Cardiac septum (tissue), 1 donor: Measurements from ENCODE around the gene LRAT. TPM values are rescaled to one million over a fixed set of nuclear protein-coding genes. Genes with fewer than 3 reads are reported as not detected.

Experiments
- DNase-seq: peaks from one replicate; pipeline ENCODE4 v3.0.0-alpha.2; 2020; ENCODE audit warnings: low spot score
- intact Hi-C: fragments of 100-400 bp; cut with DNase I; formaldehyde crosslinking; loops from one replicate; pipeline ENCODE4 v1.14.0; 2022
- total RNA-seq: library from RNA; stranded (reverse); fragmentation: NEBNext Ultra II Directional; extraction: Animal tissue kit (Norgen Biotek cat#: 25700); gene quantifications from one replicate; pipeline ENCODE4 v1.2.1, GENCODE V29; 2021
- donor health status: DM: no; HTN: no; CAD: no.

The LRAT gene
- total RNA-seq, 1 donor from 2014 or later = 0.16 TPM

GRCh38 chr4:154744341-154744926 lies 634 bp downstream of the LRAT start:
- intact Hi-C loops = no loop called here
- DNase-seq = no peak

- no peak for DNase-seq
- intact Hi-C loops = no loop called here
These were observed 13.9 kb downstream of the LRAT start for GRCh38 chr4:154757713-154758112.

GRCh38 chr4:154760895-154761294 lies 17.1 kb downstream of the LRAT start:
- intact Hi-C loops = no loop called here

GRCh38 chr4:154778264-154778663 lies 34.5 kb downstream of the LRAT start:
- DNase-seq = no peak
- intact Hi-C loops = no loop called here

More at GRCh38 chr4:154760895-154761294, 17.1 kb downstream of the LRAT start:
- DNase-seq = no peak

GRCh38 chr4:154779362-154779947 lies 35.7 kb downstream of the LRAT start:
- intact Hi-C loops = no loop called here
- DNase-seq = no peak

- no peak for DNase-seq
- intact Hi-C loops = no loop called here
These were observed 37.6 kb downstream of the LRAT start, which contains the start of gene RBM46 for GRCh38 chr4:154781126-154781982. Gene RBM46, plus strand, starts transcription at chr4:154781272. Its CDS starts 15,481 bp downstream, at chr4:154796753.

GRCh38 chr4:154781983-154782293 lies 38.1 kb downstream of the LRAT start:
- intact Hi-C loops = no loop called here
- no peak for DNase-seq

Other genes starting within 250 kb of the LRAT start
- 31.8 TPM for gene PLRG1, start 193.6 kb upstream of the LRAT start, total RNA-seq
- gene FGB, start 181.0 kb upstream of the LRAT start, total RNA-seq = not detected
- not detected for gene FGA, start 153.3 kb upstream of the LRAT start, total RNA-seq
- gene FGG, start 131.3 kb upstream of the LRAT start, total RNA-seq = not detected
- gene RBM46, start 37.3 kb downstream of the LRAT start, total RNA-seq = 0.13 TPM